ENCODE measurements around the gene MED27. TPM values are rescaled to one million over a fixed set of nuclear protein-coding genes. Genes with fewer than 3 reads are reported as not detected.

The MED27 gene
- total and polyA plus RNA-seq, 2 of the 13 experiments (the other 11 are each of a cell fraction or from before 2014, with no cell fraction given): 16.9 to 19.0 TPM

DNA sequence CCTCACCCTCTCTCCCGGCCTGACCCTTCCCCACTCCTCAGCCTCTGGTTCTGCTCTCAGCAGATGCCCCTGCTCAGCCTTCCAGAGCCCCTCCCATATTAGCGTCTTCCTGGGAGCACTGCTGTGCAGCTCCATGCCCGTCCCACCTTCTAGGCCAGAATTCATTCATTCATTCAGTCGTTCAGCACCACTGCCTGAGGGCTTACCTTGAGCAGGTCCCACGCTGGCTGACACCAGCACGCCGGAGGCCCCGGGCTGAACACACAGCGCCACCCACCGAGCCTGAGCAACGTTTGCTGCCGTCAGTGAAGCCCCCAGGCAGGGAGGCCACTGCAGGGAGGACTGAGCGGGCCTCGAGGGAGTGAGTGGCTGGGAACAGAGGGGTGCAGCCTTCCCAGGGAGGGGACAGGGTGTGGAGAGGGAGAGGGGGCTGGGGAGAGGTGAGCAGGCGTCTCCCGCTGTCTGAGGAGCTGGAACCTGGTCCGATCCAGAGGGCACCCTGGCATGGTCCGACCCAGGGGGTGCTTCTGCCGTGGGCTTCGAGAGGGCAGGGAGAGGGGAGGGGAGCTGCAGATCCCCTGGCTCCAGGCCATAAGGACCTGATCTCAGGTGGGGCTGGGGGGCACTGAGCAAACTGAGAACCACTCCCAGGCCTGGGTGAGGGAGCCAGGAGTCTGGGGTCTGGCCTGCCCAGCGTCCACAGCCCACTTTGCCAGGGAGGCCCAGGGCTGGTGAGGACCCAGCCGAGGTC is 241.0 kb downstream of the MED27 start:
- Histone ChIP-seq H2AFZ (ENCODE audit: low read length) (no peak overlapping the region), H4K20me1 (ENCODE audit: insufficient read depth, low read length) (0 out of 2 replicates have a peak, but pooled peaks cover 2% of the 10 kb centered on the region), H3K4me2 (ENCODE audit: low read depth, low read length) (no peak overlapping the region), H3K9me3 (ENCODE audit: low read length) (no peaks in the 10 kb centered on the region), H3K36me3 (replicated peaks in 1 of 2; ENCODE audit: control insufficient read depth in 1 of 2, insufficient read depth in 2 of 2, low read length in 2 of 2) (no peaks in the 10 kb centered on the region), H3K27me3 (ENCODE audit: control insufficient read depth in 1 of 2, insufficient read depth in 2 of 2, low read length in 2 of 2) (peaks cover 13 to 75% of the 10 kb centered on the region in 2 experiments), H3K79me2 (ENCODE audit: insufficient read depth, low read length) (no peaks in the 10 kb centered on the region), H3K9ac (ENCODE audit: insufficient read depth, low read depth, low read length) (no peak overlapping the region), H3K27ac (ENCODE audit: extremely low read length, insufficient read depth, low read length) (no peak overlapping the region), H3K4me3 (replicated peaks in 1 of 3; ENCODE audit: insufficient read depth in 1 of 3, low read depth in 2 of 3, low read length in 3 of 3) (no peak overlapping the region), H3K4me1 (ENCODE audit: insufficient read depth, low read length) (peaks cover 6% of the 10 kb centered on the region; the same call in 1 of the 2 replicates)
- TF ChIP-seq CTCF (CRISPR knock-in tag; IDR thresholded peaks at IDR 0.05): peak; percentile 49
- TF ChIP-seq RFX3 (CRISPR knock-in tag; IDR thresholded peaks at IDR 0.05): no peak
- TF ChIP-seq SUZ12 (IDR thresholded peaks at IDR 0.05; ENCODE audit: low read depth, low read length): no peak
- peak; percentile 57 for TF ChIP-seq ZNF263 (CRISPR knock-in tag; IDR thresholded peaks at IDR 0.05)
- no peak for TF ChIP-seq NCOA2 (CRISPR knock-in tag; IDR thresholded peaks at IDR 0.05)
- no peak for TF ChIP-seq ETV5 (CRISPR knock-in tag; IDR thresholded peaks at IDR 0.05; ENCODE audit: borderline replicate concordance)
- WGBS (ENCODE audit: low lambda C conversion rate): 23% methylated on average over 8 of the region's 22 CpGs
- in situ Hi-C loops (cut with HindIII; ENCODE audit: extremely low pct_ligation_motif_present, low pct_unique_long_range_greater_than_20kb): no loop called here
- CTCF ChIA-PET (ENCODE audit: low intra/inter-chr PET ratio, low total read pairs): no interaction called here
- FAIRE-seq (no peak), ATAC-seq (peak; percentile 16; the same call in 2 of the 3 replicates), DNase-seq (ENCODE audit: low spot score) (no peak)
- BruUV-seq (replicated peaks): no TSS peak
- intact Hi-C loops (cut with micrococcal nuclease; ENCODE audit: unreplicated experiment): no loop called here
- POLR2A ChIA-PET: no interaction called here

- Histone ChIP-seq H2AFZ (ENCODE audit: low read length) (no peak overlapping the region), H3K4me3 (replicated peaks in 1 of 3; ENCODE audit: insufficient read depth in 1 of 3, low read depth in 2 of 3, low read length in 3 of 3) (no peak overlapping the region; a peak in 1 of 6 replicates), H3K9me3 (ENCODE audit: low read length) (no peaks in the 10 kb centered on the region), H3K79me2 (ENCODE audit: insufficient read depth, low read length) (no peaks in the 10 kb centered on the region), H3K36me3 (replicated peaks in 1 of 2; ENCODE audit: control insufficient read depth in 1 of 2, insufficient read depth in 2 of 2, low read length in 2 of 2) (no peaks in the 10 kb centered on the region), H3K27me3 (ENCODE audit: control insufficient read depth in 1 of 2, insufficient read depth in 2 of 2, low read length in 2 of 2) (peaks cover 18 to 83% of the 10 kb centered on the region in 2 experiments), H3K27ac (ENCODE audit: extremely low read length, insufficient read depth, low read length) (no peak overlapping the region), H3K9ac (ENCODE audit: insufficient read depth, low read depth, low read length) (no peak overlapping the region), H3K4me2 (ENCODE audit: low read depth, low read length) (no peak overlapping the region), H4K20me1 (ENCODE audit: insufficient read depth, low read length) (0 out of 2 replicates have a peak, but pooled peaks cover 2% of the 10 kb centered on the region), H3K4me1 (ENCODE audit: insufficient read depth, low read length) (peaks cover 6% of the 10 kb centered on the region; the same call in 1 of the 2 replicates)
- BruUV-seq (replicated peaks): no TSS peak
- POLR2A ChIA-PET: no interaction called here
- DNase-seq (ENCODE audit: low spot score) (no peak), FAIRE-seq (no peak), ATAC-seq (peak; percentile 21)
- 5% methylated on average over 7 of the region's 10 CpGs for WGBS (ENCODE audit: low lambda C conversion rate)
- in situ Hi-C loops (cut with HindIII; ENCODE audit: extremely low pct_ligation_motif_present, low pct_unique_long_range_greater_than_20kb) (no loop called here), intact Hi-C loops (cut with micrococcal nuclease; ENCODE audit: unreplicated experiment) (no loop called here)
- CTCF ChIA-PET (ENCODE audit: low intra/inter-chr PET ratio, low total read pairs): no interaction called here
- TF ChIP-seq SP2 (CRISPR knock-in tag; IDR thresholded peaks at IDR 0.05): no peak
- TF ChIP-seq, protein P1, sequence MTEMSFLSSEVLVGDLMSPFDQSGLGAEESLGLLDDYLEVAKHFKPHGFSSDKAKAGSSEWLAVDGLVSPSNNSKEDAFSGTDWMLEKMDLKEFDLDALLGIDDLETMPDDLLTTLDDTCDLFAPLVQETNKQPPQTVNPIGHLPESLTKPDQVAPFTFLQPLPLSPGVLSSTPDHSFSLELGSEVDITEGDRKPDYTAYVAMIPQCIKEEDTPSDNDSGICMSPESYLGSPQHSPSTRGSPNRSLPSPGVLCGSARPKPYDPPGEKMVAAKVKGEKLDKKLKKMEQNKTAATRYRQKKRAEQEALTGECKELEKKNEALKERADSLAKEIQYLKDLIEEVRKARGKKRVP (CRISPR knock-in tag; IDR thresholded peaks at IDR 0.05): no peak
- no peak for TF ChIP-seq HNF4A (CRISPR knock-in tag; IDR thresholded peaks at IDR 0.05)
- TF ChIP-seq ZNF451 (CRISPR knock-in tag; IDR thresholded peaks at IDR 0.05): no peak
- TF ChIP-seq ZNF691 (CRISPR knock-in tag; IDR thresholded peaks at IDR 0.05; ENCODE audit: borderline replicate concordance, low read depth): no peak
- TF ChIP-seq CSRNP1 (CRISPR knock-in tag; IDR thresholded peaks at IDR 0.05): no peak
- no peak for TF ChIP-seq ZEB1 (IDR thresholded peaks at IDR 0.05; ENCODE audit: insufficient replicate concordance, low read depth)
These were observed 241.8 kb downstream of the MED27 start for GRCh38 chr9:131837836-131838235.
